ENCODE results near the gene LARGE1.
A peak's percentile ranks its signal among the peaks of the same experiment; 100 is the strongest.

Gene LARGE1

GRCh38 chr22:33757041-33757801 is 163.1 kb downstream of the LARGE1 start:
- H3K36me3 ChIP-seq (ENCODE audit: control insufficient read depth, insufficient read depth, low read length): no peaks in the 10 kb centered on the region
- H2AK5ac ChIP-seq (ENCODE audit: low read length): no peak overlapping the region
- H3K4ac ChIP-seq (ENCODE audit: low read depth, low read length): no peak overlapping the region
- H3K23ac ChIP-seq (ENCODE audit: low read length): no peak overlapping the region
- H3K27ac ChIP-seq (ENCODE audit: low read depth, low read length): no peak overlapping the region
- H3K4me3 ChIP-seq (ENCODE audit: low read length): no peak overlapping the region
- H3K27me3 ChIP-seq (ENCODE audit: insufficient read depth, low read length, poor library complexity): no peaks in the 10 kb centered on the region
- no peak overlapping the region for H3K18ac ChIP-seq (ENCODE audit: low read length)
- no peak overlapping the region for H2BK120ac ChIP-seq (ENCODE audit: low read depth, low read length)
- no peak overlapping the region for H2BK5ac ChIP-seq (ENCODE audit: low read length)
- no peak overlapping the region for H3K56ac ChIP-seq (ENCODE audit: low read length)
- DNase-seq: no peak
- H4K5ac ChIP-seq (ENCODE audit: low read length): no peak overlapping the region
- H3K4me1 ChIP-seq (ENCODE audit: control insufficient read depth, low read depth, low read length): no peaks in the 10 kb centered on the region
- H3K79me2 ChIP-seq (ENCODE audit: control insufficient read depth, insufficient read depth, low read length): peaks cover 6% of the 10 kb centered on the region
- no peak overlapping the region for H3K9ac ChIP-seq (ENCODE audit: low read length)
- H3K79me1 ChIP-seq (ENCODE audit: low read length): peaks cover 2% of the 10 kb centered on the region
- H2BK15ac ChIP-seq (replicated peaks; ENCODE audit: low read depth): no peak overlapping the region
- H3K4me2 ChIP-seq (ENCODE audit: low read length): no peak overlapping the region
- no peak overlapping the region for H4K8ac ChIP-seq (ENCODE audit: low read depth, low read length)
- no CpG with 5 or more reads among the region's 15 CpGs for WGBS (ENCODE audit: extremely low coverage, insufficient coverage, low lambda C conversion rate)

- no peak overlapping the region for H3K4ac ChIP-seq (ENCODE audit: low read depth, low read length)
- no peak overlapping the region for H3K18ac ChIP-seq (ENCODE audit: low read length)
- no peak overlapping the region for H3K4me3 ChIP-seq (ENCODE audit: low read length)
- H3K56ac ChIP-seq (ENCODE audit: low read length): no peak overlapping the region
- H2BK5ac ChIP-seq (ENCODE audit: low read length): no peak overlapping the region
- no peak overlapping the region for H3K23ac ChIP-seq (ENCODE audit: low read length)
- no peak overlapping the region for H3K4me2 ChIP-seq (ENCODE audit: low read length)
- H3K27me3 ChIP-seq (ENCODE audit: insufficient read depth, low read length, poor library complexity): no peaks in the 10 kb centered on the region
- H2BK120ac ChIP-seq (ENCODE audit: low read depth, low read length): no peak overlapping the region
- no peaks in the 10 kb centered on the region for H3K4me1 ChIP-seq (ENCODE audit: control insufficient read depth, low read depth, low read length)
- WGBS (ENCODE audit: extremely low coverage, insufficient coverage, low lambda C conversion rate): no CpG with 5 or more reads among the region's 10 CpGs
- H3K36me3 ChIP-seq (ENCODE audit: control insufficient read depth, insufficient read depth, low read length): no peaks in the 10 kb centered on the region
- no peak overlapping the region for H3K9ac ChIP-seq (ENCODE audit: low read length)
- no peak overlapping the region for H2AK5ac ChIP-seq (ENCODE audit: low read length)
- no peak overlapping the region for H3K27ac ChIP-seq (ENCODE audit: low read depth, low read length)
- H4K5ac ChIP-seq (ENCODE audit: low read length): no peak overlapping the region
- H3K79me2 ChIP-seq (ENCODE audit: control insufficient read depth, insufficient read depth, low read length): peaks cover 6% of the 10 kb centered on the region
- no peak overlapping the region for H4K8ac ChIP-seq (ENCODE audit: low read depth, low read length)
- DNase-seq: peak; percentile 77
- no peak overlapping the region for H2BK15ac ChIP-seq (replicated peaks; ENCODE audit: low read depth)
- H3K79me1 ChIP-seq (ENCODE audit: low read length): peaks cover 1% of the 10 kb centered on the region
Observed at GRCh38 chr22:33756508-33756949, 163.7 kb downstream of the LARGE1 start.

GRCh38 chr22:33748714-33749113 is 171.6 kb downstream of the LARGE1 start:
- Histone ChIP-seq H3K27me3 (ENCODE audit: insufficient read depth, low read length, poor library complexity) (no peaks in the 10 kb centered on the region), H3K56ac (ENCODE audit: low read length) (no peak overlapping the region), H3K9ac (ENCODE audit: low read length) (no peak overlapping the region), H2BK5ac (ENCODE audit: low read length) (no peak overlapping the region), H3K79me1 (ENCODE audit: low read length) (peaks cover 2% of the 10 kb centered on the region), H2AK5ac (ENCODE audit: low read length) (no peak overlapping the region), H3K79me2 (ENCODE audit: control insufficient read depth, insufficient read depth, low read length) (peaks cover 2% of the 10 kb centered on the region), H3K27ac (ENCODE audit: low read depth, low read length) (no peak overlapping the region), H3K4ac (ENCODE audit: low read depth, low read length) (no peak overlapping the region), H3K18ac (ENCODE audit: low read length) (no peak overlapping the region), H2BK120ac (ENCODE audit: low read depth, low read length) (no peak overlapping the region), H3K23ac (ENCODE audit: low read length) (no peak overlapping the region), H2BK15ac (replicated peaks; ENCODE audit: low read depth) (no peak overlapping the region), H3K4me2 (ENCODE audit: low read length) (no peak overlapping the region), H4K8ac (ENCODE audit: low read depth, low read length) (no peak overlapping the region), H3K36me3 (ENCODE audit: control insufficient read depth, insufficient read depth, low read length) (no peaks in the 10 kb centered on the region), H3K4me1 (ENCODE audit: control insufficient read depth, low read depth, low read length) (no peaks in the 10 kb centered on the region), H3K4me3 (ENCODE audit: low read length) (no peak overlapping the region), H4K5ac (ENCODE audit: low read length) (no peak overlapping the region)
- WGBS (ENCODE audit: extremely low coverage, insufficient coverage, low lambda C conversion rate): no CpG with 5 or more reads among the region's 4 CpGs
- DNase-seq: no peak

- Histone ChIP-seq H4K8ac (ENCODE audit: low read depth, low read length) (no peak overlapping the region), H2BK15ac (replicated peaks; ENCODE audit: low read depth) (no peak overlapping the region), H3K79me2 (ENCODE audit: control insufficient read depth, insufficient read depth, low read length) (peaks cover 2% of the 10 kb centered on the region), H2BK120ac (ENCODE audit: low read depth, low read length) (no peak overlapping the region), H2AK5ac (ENCODE audit: low read length) (no peak overlapping the region), H3K79me1 (ENCODE audit: low read length) (peaks cover 2% of the 10 kb centered on the region), H3K18ac (ENCODE audit: low read length) (no peak overlapping the region), H3K36me3 (ENCODE audit: control insufficient read depth, insufficient read depth, low read length) (no peaks in the 10 kb centered on the region), H2BK5ac (ENCODE audit: low read length) (no peak overlapping the region), H3K27me3 (ENCODE audit: insufficient read depth, low read length, poor library complexity) (no peaks in the 10 kb centered on the region), H3K23ac (ENCODE audit: low read length) (no peak overlapping the region), H3K27ac (ENCODE audit: low read depth, low read length) (no peak overlapping the region), H3K4me2 (ENCODE audit: low read length) (no peak overlapping the region), H3K4ac (ENCODE audit: low read depth, low read length) (no peak overlapping the region), H4K5ac (ENCODE audit: low read length) (no peak overlapping the region), H3K9ac (ENCODE audit: low read length) (no peak overlapping the region), H3K4me3 (ENCODE audit: low read length) (no peak overlapping the region), H3K4me1 (ENCODE audit: control insufficient read depth, low read depth, low read length) (no peaks in the 10 kb centered on the region), H3K56ac (ENCODE audit: low read length) (no peak overlapping the region)
- WGBS (ENCODE audit: extremely low coverage, insufficient coverage, low lambda C conversion rate): no CpG with 5 or more reads among the region's 4 CpGs
- DNase-seq: no peak
Observed at GRCh38 chr22:33747576-33748180, 172.6 kb downstream of the LARGE1 start.

- no peak overlapping the region for H4K5ac ChIP-seq (ENCODE audit: low read length)
- no peak overlapping the region for H2BK120ac ChIP-seq (ENCODE audit: low read depth, low read length)
- no peak overlapping the region for H3K9ac ChIP-seq (ENCODE audit: low read length)
- no peak overlapping the region for H3K23ac ChIP-seq (ENCODE audit: low read length)
- H3K56ac ChIP-seq (ENCODE audit: low read length): no peak overlapping the region
- no CpG with 5 or more reads among the region's 1 CpG for WGBS (ENCODE audit: extremely low coverage, insufficient coverage, low lambda C conversion rate)
- H3K27ac ChIP-seq (ENCODE audit: low read depth, low read length): no peak overlapping the region
- no peak overlapping the region for H3K4ac ChIP-seq (ENCODE audit: low read depth, low read length)
- no peaks in the 10 kb centered on the region for H3K36me3 ChIP-seq (ENCODE audit: control insufficient read depth, insufficient read depth, low read length)
- no peak overlapping the region for H2AK5ac ChIP-seq (ENCODE audit: low read length)
- H3K4me2 ChIP-seq (ENCODE audit: low read length): no peak overlapping the region
- H3K27me3 ChIP-seq (ENCODE audit: insufficient read depth, low read length, poor library complexity): no peaks in the 10 kb centered on the region
- H3K18ac ChIP-seq (ENCODE audit: low read length): no peak overlapping the region
- H2BK5ac ChIP-seq (ENCODE audit: low read length): no peak overlapping the region
- no peak for DNase-seq
- peaks cover 6% of the 10 kb centered on the region for H3K79me2 ChIP-seq (ENCODE audit: control insufficient read depth, insufficient read depth, low read length)
- peaks cover 2% of the 10 kb centered on the region for H3K79me1 ChIP-seq (ENCODE audit: low read length)
- H3K4me3 ChIP-seq (ENCODE audit: low read length): no peak overlapping the region
- H2BK15ac ChIP-seq (replicated peaks; ENCODE audit: low read depth): no peak overlapping the region
- no peaks in the 10 kb centered on the region for H3K4me1 ChIP-seq (ENCODE audit: control insufficient read depth, low read depth, low read length)
- H4K8ac ChIP-seq (ENCODE audit: low read depth, low read length): no peak overlapping the region
Observed at GRCh38 chr22:33747029-33747428, 173.2 kb downstream of the LARGE1 start.
